Peyer's patch (tissue), 4 donors: ENCODE results near the gene RPL35A. TPM values are rescaled to one million over a fixed set of nuclear protein-coding genes. Genes with fewer than 3 reads are reported as not detected.

ENCODE experiments used
- DNase-seq, 3 donors: peaks; one replicate each; pipeline ENCODE4 v3.0.0-alpha.2; 2017 to 2019
- H3K27ac ChIP-seq, 4 donors: fragments of 200-600 bp; sonication (generic); one replicate each; pipeline ENCODE4 v1.5.1; 2016 to 2019
- H3K27me3 ChIP-seq, 2 donors: fragments of 200-600 bp; sonication (generic); one replicate each; pipeline ENCODE4 v1.5.1; 2019
- H3K36me3 ChIP-seq, 3 donors: fragments of 200-600 bp; sonication (generic); one replicate each; pipeline ENCODE4 v1.5.1; 2016 to 2019
- H3K4me1 ChIP-seq, 4 donors: fragments of 200-600 bp; sonication (generic); one replicate each; pipeline ENCODE4 v1.5.1; 2016 to 2019
- H3K4me3 ChIP-seq, 4 donors: fragments of 200-600 bp; sonication (generic); 1 replicate in 3 of 4; 2 replicates in 1 of 4; pipeline ENCODE4 v1.5.1; 2016 to 2019; ENCODE audit warnings: mild to moderate bottlenecking in 1 of 4
- H3K9me3 ChIP-seq, 4 donors: fragments of 200-600 bp; sonication (generic); one replicate each; pipeline ENCODE4 v1.5.1; 2016 to 2019; ENCODE audit warnings: mild to moderate bottlenecking in 1 of 4
- CTCF ChIP-seq, 6 experiments: fragments of 450-650 bp in 4 of 6; fragments of 200-600 bp in 2 of 6; sonication (generic) in 1 of 6; IDR thresholded peaks; one replicate each; pipeline ENCODE4 v1.5.1; 2017 to 2019; ENCODE audit warnings: antibody characterized with exemption in 6 of 6, mild to moderate bottlenecking in 3 of 6, moderate library complexity in 1 of 6
- POLR2A ChIP-seq, 2 donors: fragments of 450-650 bp; IDR thresholded peaks; one replicate each; pipeline ENCODE4 v1.5.1; 2017; ENCODE audit warnings: antibody characterized with exemption in 2 of 2, mild to moderate bottlenecking in 2 of 2, moderate library complexity in 2 of 2
- total RNA-seq, 4 donors: library from RNA; depleted of rRNA; stranded (reverse); fragments of >200 nt; gene quantifications; one replicate each; pipeline ENCODE4 v1.1.0, GENCODE V29; 2016

The RPL35A gene
- total RNA-seq, 4 donors from 2014 or later, result 180 to 519 (median 209) TPM

- H3K27me3 ChIP-seq, result no peaks in the 10 kb centered on the region
- H3K9me3 ChIP-seq, result no peaks in the 10 kb centered on the region
- DNase-seq, result no peak
- peaks cover 0 to 29% (median 9%) of the 10 kb centered on the region in 4 donors for H3K4me1 ChIP-seq
- no peak overlapping the region for H3K27ac ChIP-seq
- peak overlapping the region; percentile 49 to 73 (median 66) for H3K4me3 ChIP-seq
- peaks cover 0 to 51% (median 2%) of the 10 kb centered on the region in 3 donors for H3K36me3 ChIP-seq
- no peak for TF ChIP-seq CTCF (IDR thresholded peaks at IDR 0.05)
- no peak for TF ChIP-seq POLR2A (IDR thresholded peaks at IDR 0.05)
Measured at GRCh38 chr3:197951392-197951990, 1.5 kb downstream of the RPL35A start.

DNA sequence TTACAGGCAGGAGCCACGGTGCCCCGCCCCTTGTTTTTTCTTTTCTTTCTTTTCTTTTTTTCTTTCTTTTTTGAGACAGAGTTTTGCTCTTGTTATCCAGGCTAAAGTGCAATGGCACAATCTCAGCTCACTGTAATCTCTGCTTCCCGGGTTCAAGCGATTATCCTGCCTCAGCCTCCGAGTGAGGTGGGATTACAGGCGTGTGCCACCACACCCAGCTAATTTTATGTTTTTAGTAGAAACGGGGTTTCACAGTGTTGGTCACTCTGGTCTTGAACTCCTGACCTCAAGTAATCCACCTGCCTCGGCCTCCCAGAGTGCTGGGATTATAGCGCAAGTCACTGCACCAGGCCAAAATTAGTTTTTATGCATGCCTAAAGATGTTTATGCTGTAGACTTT is 2.5 kb downstream of the RPL35A start:
- no peak overlapping the region for H3K4me3 ChIP-seq

DNA sequence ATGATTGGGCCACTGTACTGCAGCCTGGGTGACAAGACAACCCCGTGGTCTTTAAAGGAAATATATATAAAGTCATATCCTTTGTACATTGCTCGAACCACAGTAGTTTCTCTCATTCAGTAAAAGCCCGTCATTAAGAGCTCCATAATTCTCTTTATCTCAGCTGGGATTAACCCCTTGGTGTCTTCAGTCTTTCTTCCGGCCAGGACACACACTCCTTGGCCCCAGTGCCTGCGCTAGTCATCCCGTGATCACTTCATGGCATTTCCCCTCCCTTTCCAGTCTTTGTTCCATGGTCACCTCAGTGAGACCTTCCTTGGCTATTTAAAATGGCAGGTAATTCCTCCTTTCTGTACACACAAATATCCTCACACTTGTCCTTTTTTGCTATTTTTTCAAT is 3.3 kb downstream of the RPL35A start:
- Histone ChIP-seq H3K4me3 (no peak overlapping the region), H3K4me1 (peaks cover 0 to 29% (median 9%) of the 10 kb centered on the region in 4 donors)

More for the DNA sequence above, 2.5 kb downstream of the RPL35A start:
- no peak for DNase-seq
- Histone ChIP-seq H3K4me1 (peaks cover 0 to 29% (median 9%) of the 10 kb centered on the region in 4 donors), H3K27ac (no peak overlapping the region), H3K36me3 (peaks cover 0 to 51% (median 2%) of the 10 kb centered on the region in 3 donors), H3K27me3 (no peaks in the 10 kb centered on the region), H3K9me3 (no peaks in the 10 kb centered on the region)
- TF ChIP-seq POLR2A (IDR thresholded peaks at IDR 0.05), result no peak
- TF ChIP-seq CTCF (IDR thresholded peaks at IDR 0.05), result no peak

GRCh38 chr3:197953881-197954280 is 3.9 kb downstream of the RPL35A start:
- DNase-seq, result no peak
- H3K9me3 ChIP-seq, result no peaks in the 10 kb centered on the region
- H3K4me3 ChIP-seq, result no peak overlapping the region
- TF ChIP-seq POLR2A (IDR thresholded peaks at IDR 0.05) (no peak), CTCF (IDR thresholded peaks at IDR 0.05) (no peak)
- peaks cover 0 to 51% (median 2%) of the 10 kb centered on the region in 3 donors for H3K36me3 ChIP-seq
- H3K27ac ChIP-seq, result no peak overlapping the region
- peaks cover 0 to 29% (median 9%) of the 10 kb centered on the region in 4 donors for H3K4me1 ChIP-seq
- H3K27me3 ChIP-seq, result no peaks in the 10 kb centered on the region

More for the DNA sequence above, 3.3 kb downstream of the RPL35A start:
- TF ChIP-seq POLR2A (IDR thresholded peaks at IDR 0.05), result no peak
- TF ChIP-seq CTCF (IDR thresholded peaks at IDR 0.05), result no peak
- H3K36me3 ChIP-seq, result peaks cover 0 to 51% (median 2%) of the 10 kb centered on the region in 3 donors
- no peak overlapping the region for H3K27ac ChIP-seq
- no peaks in the 10 kb centered on the region for H3K9me3 ChIP-seq
- no peak for DNase-seq
- no peaks in the 10 kb centered on the region for H3K27me3 ChIP-seq

DNA sequence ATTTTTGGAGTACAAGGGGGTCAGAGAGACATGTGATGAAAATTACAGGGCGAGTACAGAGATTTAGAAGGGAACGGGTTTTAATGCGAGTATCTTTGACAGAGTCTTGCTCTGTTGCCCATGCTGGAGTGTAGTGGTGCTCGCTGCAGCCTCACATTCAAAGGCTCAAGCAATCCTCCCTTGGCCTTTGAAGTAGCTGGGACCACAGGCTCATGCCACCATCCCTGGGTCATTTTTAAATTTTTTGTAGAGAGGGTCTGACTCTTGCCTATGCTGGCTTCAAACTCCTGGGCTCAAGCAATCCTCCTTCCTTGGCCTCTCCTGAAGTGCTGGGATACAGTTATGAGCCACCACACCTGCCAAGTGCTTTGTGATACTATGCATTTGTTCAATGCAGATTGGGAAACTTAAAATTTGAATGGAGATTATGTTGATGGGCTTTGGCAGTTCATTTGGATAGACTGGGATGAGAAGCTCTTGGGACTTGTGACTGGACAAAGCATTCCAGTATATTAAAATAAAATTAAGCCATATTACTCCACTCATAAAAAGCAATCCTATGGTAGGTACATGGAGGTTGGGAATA is 6.0 kb downstream of the RPL35A start:
- Histone ChIP-seq H3K27ac (no peak overlapping the region), H3K4me1 (peaks cover 0 to 33% (median 8%) of the 10 kb centered on the region in 4 donors), H3K9me3 (no peaks in the 10 kb centered on the region), H3K27me3 (no peaks in the 10 kb centered on the region), H3K4me3 (no peak overlapping the region), H3K36me3 (peaks cover 0 to 51% (median 2%) of the 10 kb centered on the region in 3 donors)
- TF ChIP-seq CTCF (IDR thresholded peaks at IDR 0.05), result no peak
- TF ChIP-seq POLR2A (IDR thresholded peaks at IDR 0.05), result no peak
- DNase-seq, result no peak
